Activated effector memory CD4-positive, alpha-beta T cell treated with Interleukin-2 at 50 U/mL for 16 hours (primary cell): Measurements from ENCODE around the gene TENT5A.
"Not testable (repeated sequence)": the region's sequence is repeated elsewhere in the genome, so short reads cannot be mapped to it uniquely, and the experiment has no call there.

Experiments
- DNase-seq: peaks from one replicate; pipeline ENCODE4 v3.0.0-alpha.2; 2020

The TENT5A gene

GRCh38 chr6:81752084-81752920 lies at the start of gene TENT5A:
Gene TENT5A (minus strand): TSS chr6:81752681. CDS start chr6:81752141, 540 bp downstream.
- peak; percentile 77 for DNase-seq

DNA sequence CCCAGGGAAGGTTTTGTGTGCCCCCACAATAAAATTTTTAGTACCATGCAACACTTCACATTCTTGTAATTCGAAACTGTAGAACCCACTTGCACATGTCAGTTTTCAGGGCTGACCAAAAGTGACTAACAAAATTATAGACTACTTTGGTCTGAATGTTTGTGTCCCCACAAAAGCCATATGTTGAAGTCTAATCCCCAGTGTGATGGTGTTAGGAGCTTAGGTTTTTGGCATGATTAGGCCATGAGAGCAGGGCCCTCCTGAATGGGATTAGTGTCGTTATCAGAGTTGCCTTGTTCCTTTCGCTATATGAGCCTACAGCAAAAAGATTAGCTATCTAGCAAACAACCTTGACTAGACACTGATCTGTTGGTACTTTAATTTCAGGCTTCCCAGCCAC lies 49.0 kb upstream of the TENT5A start:
- DNase-seq: no peak

GRCh38 chr6:81800666-81801065 lies 48.2 kb upstream of the TENT5A start:
- no peak for DNase-seq

DNA sequence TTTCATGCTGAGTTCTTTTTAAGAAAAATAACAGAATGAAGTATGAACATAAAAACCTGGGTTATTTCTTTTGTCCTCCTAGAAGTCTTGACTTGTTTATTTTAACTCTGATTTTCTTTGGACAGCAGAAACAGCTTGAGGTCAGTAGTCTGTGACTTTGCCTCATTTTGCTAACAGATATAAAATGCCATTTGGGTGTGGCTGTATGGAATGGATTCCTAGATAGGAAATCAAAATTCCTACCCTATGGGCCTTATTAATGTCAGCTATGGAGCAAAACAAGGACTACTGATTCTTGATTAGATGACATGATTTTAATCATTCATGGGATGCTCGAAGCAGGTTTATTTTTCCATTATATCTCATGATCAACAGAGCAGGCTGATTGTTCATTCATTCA lies 46.8 kb upstream of the TENT5A start:
- DNase-seq: no peak

GRCh38 chr6:81797591-81797990 lies 45.1 kb upstream of the TENT5A start:
- no peak for DNase-seq

DNA sequence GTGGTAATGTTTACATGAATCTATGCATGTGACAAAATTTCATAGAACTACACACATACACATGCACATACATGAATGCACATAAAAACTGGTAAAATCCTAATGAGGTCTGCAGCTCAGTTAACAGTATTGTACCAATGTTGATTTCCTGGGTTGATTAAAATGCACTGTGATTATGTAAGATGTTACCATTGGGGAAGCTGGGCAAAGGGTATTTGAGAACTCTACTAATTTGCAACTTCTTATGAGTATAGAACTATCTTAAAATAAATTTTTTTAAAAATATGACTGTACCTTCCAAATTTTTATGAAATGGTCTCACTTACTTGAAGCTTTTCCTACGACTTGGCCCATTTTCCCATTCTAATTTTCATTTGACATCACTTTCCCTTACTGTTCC lies 43.4 kb upstream of the TENT5A start:
- DNase-seq: no peak

GRCh38 chr6:81793821-81794475 lies 41.5 kb upstream of the TENT5A start:
- no peak for DNase-seq

GRCh38 chr6:81792826-81793225 lies 40.3 kb upstream of the TENT5A start:
- DNase-seq: no peak

DNA sequence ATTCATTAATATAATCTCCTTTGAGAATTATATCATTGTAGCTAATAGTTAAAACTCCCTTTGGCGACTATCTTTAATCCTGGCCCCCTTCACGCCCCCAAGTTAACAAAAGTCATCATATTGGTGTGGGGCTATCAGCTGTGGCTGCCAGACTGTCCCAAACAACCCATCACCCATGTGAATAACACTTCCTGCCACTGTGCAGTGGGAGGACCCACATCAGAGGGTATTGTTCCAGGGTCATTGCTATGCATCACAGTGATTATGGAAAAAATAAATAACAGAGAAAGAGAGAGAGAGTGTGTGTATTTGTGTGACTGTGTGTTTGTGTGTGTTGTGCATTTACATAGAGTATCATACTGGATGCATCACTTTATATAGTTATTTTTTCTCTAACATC lies 39.3 kb upstream of the TENT5A start:
- DNase-seq: no peak

- no peak for DNase-seq
Measured at GRCh38 chr6:81790034-81790433, 37.6 kb upstream of the TENT5A start.

GRCh38 chr6:81789291-81789690 lies 36.8 kb upstream of the TENT5A start:
- no peak for DNase-seq

DNA sequence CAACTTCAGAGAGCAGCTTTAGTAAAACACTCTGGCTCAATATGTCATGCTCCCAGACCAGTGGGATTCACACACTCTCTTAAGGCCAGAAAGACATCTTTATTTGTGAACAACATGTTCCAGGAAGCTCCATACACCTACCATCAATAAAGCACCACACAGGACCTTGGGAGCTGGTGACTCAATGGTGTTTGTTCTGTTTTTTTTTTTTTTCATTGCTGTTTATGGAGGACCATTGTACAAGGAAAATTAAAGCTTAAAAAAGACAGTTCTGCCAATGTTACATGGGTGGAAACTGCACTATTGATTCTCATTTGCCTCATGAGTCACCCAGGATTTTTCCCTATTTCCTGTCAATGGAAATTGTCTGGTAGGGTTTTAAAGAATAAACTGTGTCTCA lies 36.3 kb upstream of the TENT5A start:
- DNase-seq: no peak

GRCh38 chr6:81787313-81788068 lies 35.0 kb upstream of the TENT5A start:
- DNase-seq: no peak

DNA sequence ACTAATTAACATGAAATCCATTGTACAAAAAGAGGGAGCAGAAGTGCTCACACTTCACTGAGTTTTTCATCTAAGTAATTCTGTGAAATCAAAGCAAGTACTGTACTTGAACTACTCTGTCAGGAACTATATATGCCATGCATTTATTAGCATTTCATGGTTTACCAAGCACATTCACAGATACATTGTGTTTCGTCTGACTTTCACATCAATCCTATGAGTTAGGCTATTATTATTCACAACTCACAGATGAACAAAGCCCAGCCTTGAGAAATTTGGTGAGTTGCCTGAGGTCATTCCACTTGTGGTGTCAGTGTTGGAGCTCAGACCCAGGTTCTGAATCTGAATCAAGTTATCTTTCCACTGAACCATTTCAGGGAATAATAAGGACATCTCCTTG lies 33.7 kb upstream of the TENT5A start:
- no peak for DNase-seq

DNA sequence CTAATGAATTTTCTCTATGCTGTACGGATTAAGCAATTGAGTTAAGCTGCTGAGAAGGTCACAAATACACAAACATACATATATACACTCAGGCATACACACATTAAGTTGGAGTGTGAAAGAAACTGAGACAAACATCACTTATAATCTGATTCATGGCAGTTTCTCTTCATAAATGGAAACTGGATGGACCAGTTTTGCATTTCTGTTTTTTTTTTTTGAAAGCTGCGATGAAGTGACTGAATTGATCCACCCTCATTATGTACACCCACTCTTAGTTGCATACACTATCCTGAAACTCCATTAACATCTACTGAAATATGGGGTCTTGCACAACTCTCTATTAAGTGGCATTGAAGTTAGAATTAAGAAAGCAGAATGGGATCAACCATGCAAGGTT lies 32.9 kb upstream of the TENT5A start:
- no peak for DNase-seq

GRCh38 chr6:81783893-81784292 lies 31.4 kb upstream of the TENT5A start:
- DNase-seq: no peak

DNA sequence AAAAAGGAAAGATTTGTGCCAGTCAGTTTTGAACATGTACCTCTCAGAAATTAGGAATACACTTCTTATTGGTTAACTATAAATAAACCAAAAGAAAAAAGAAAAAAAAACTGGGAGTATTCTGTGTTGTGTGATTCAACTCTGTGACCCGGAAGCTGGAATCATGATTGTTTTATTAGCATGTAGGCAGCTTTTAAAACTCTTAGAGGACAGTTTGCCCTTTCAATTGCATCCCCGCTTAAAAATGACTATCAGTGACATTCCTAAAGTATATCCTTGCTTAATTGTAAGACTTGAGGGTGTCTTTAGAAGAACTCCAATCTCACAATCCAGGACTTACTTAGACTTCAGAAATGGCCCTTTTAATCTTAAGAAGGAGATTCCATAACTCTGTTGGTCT lies 29.1 kb upstream of the TENT5A start:
- DNase-seq: no peak

- no peak for DNase-seq
Measured at GRCh38 chr6:81777586-81778268, 25.2 kb upstream of the TENT5A start.

GRCh38 chr6:81776219-81776618 lies 23.7 kb upstream of the TENT5A start:
- DNase-seq: not testable (repeated sequence)

- DNase-seq: no peak
Measured at GRCh38 chr6:81774542-81774941, 22.1 kb upstream of the TENT5A start.

- DNase-seq: no peak
Measured at GRCh38 chr6:81773887-81774286, 21.4 kb upstream of the TENT5A start.

- DNase-seq: no peak
Measured at GRCh38 chr6:81772741-81773140, 20.3 kb upstream of the TENT5A start.

DNA sequence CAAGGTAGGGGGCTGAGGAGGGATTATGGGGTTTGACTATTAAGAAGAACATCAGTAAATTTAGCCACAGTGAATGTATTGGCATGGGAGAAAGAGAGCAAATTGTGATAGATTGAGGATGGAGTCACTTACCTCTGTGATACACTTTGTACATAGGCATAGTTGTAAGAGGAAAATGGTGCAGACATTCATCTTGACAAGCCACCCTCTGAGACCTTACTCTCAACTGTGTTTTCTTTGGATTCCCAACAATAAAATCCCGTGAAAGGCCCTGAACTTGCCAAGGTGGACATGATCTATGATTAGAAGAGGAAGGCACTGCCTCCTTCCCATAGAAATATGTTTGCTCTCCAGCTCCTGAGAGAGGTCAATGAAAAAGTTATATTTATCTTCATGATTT lies 18.6 kb upstream of the TENT5A start:
- no peak for DNase-seq
